GM12878 (cell line): ENCODE results near the gene TSHR. TPM values are rescaled to one million over a fixed set of nuclear protein-coding genes. Genes with fewer than 3 reads are reported as not detected.
A peak's percentile ranks its signal among the peaks of the same experiment; 100 is the strongest.

Experiments used
- ATAC-seq: fragments of 200-7000 bp; cut with Tn5 transposase; 3 replicates; pipeline ENCODE4 v1.9.1; 2020; ENCODE audit warnings: mild to moderate bottlenecking, moderate library complexity
- BruUV-seq: library from RNA; stranded (reverse); fragments of 400-500 nt; replicated peaks from 2 replicates; lab custom pipeline; 2021; lab: Mats Ljungman, UMichigan
- CTCF ChIA-PET: fragments of 300-600 bp; sonication (Branson Sonifier 250); formaldehyde crosslinking; extraction: SDS; loops from one replicate; lab custom pipeline; 2021; ENCODE audit warnings: inconsistent platforms; lab: Yijun Ruan, JAX
- POLR2A ChIA-PET: fragments of 350-600 bp; formaldehyde crosslinking; extraction: SDS; loops from one replicate; lab custom pipeline; 2021; ENCODE audit warnings: inconsistent platforms; lab: Charles Lee
- RAD21 ChIA-PET: fragments of 300-600 bp; sonication (Branson Sonifier 250); formaldehyde crosslinking; loops from one replicate; lab custom pipeline; 2023; ENCODE audit warnings: antibody characterized with exemption; ENCODE audit not compliant: unreplicated experiment; lab: Charles Lee
- SMC1A ChIA-PET: fragments of 300-600 bp; sonication (Branson Sonifier 250); formaldehyde crosslinking; loops from one replicate; lab custom pipeline; 2023; ENCODE audit not compliant: unreplicated experiment, uncharacterized antibody; lab: Charles Lee
- DNase-seq: peaks from one replicate; pipeline ENCODE4 v3.0.0-alpha.2; 2011; ENCODE audit warnings: low read depth, low spot score
- FAIRE-seq: peaks from 3 replicates; lab custom pipeline; 2011; peaks lifted over from hg19 to GRCh38; lab: Jason Lieb, UNC
- H2AFZ ChIP-seq: 2 replicates; pipeline ENCODE4 v1.6.0; 2011; ENCODE audit warnings: low read depth, low read length, control low read depth; ENCODE audit not compliant: control insufficient read depth
- H3K27ac ChIP-seq: 2 replicates; pipeline ENCODE4 v1.5.1; 2011; ENCODE audit warnings: control low read depth; ENCODE audit not compliant: control insufficient read depth, insufficient read depth
- H3K27me3 ChIP-seq, 2 experiments: replicated peaks in 1 of 2; 2 replicates each; pipeline versions ENCODE4 v1.6.0 to v1.6.1; 2011; ENCODE audit warnings: low read length in 1 of 2; ENCODE audit not compliant: control insufficient read depth in 2 of 2, insufficient read depth in 2 of 2
- H3K36me3 ChIP-seq, 2 experiments: 2 replicates each; pipeline ENCODE4 v1.5.1; 2011; ENCODE audit warnings: low read length in 1 of 2; ENCODE audit not compliant: control insufficient read depth in 2 of 2, insufficient read depth in 2 of 2
- H3K4me1 ChIP-seq: 2 replicates; pipeline ENCODE4 v1.6.1; 2011; ENCODE audit warnings: mild to moderate bottlenecking, low read length, moderate library complexity, mixed read lengths; ENCODE audit not compliant: control insufficient read depth, insufficient read depth
- H3K4me2 ChIP-seq: 2 replicates; pipeline ENCODE4 v1.6.0; 2011; ENCODE audit warnings: control low read depth; ENCODE audit not compliant: control insufficient read depth, insufficient read depth
- H3K4me3 ChIP-seq: fragments of 200-600 bp; sonication (generic); 2 replicates; pipeline ENCODE4 v1.5.1; 2016
- H3K79me2 ChIP-seq: 2 replicates; pipeline ENCODE4 v1.6.0; 2011; ENCODE audit warnings: low read length; ENCODE audit not compliant: control insufficient read depth, insufficient read depth
- H3K9ac ChIP-seq: 2 replicates; pipeline ENCODE4 v1.8.0; 2011; ENCODE audit warnings: low read length, control low read depth, mixed read lengths; ENCODE audit not compliant: control insufficient read depth, insufficient read depth
- H3K9me3 ChIP-seq: replicated peaks from 3 replicates; pipeline ENCODE4 v1.5.1; 2011; ENCODE audit warnings: mild to moderate bottlenecking, low read length; ENCODE audit not compliant: control insufficient read depth, insufficient read depth
- H4K20me1 ChIP-seq: 2 replicates; pipeline ENCODE4 v1.6.0; 2011; ENCODE audit not compliant: control insufficient read depth, insufficient read depth
- CREM ChIP-seq: IDR thresholded peaks from 2 replicates; pipeline ENCODE4 v1.6.1; 2014; ENCODE audit warnings: antibody characterized with exemption, low read depth
- HDGF ChIP-seq: fragments of 450-650 bp; IDR thresholded peaks from 2 replicates; pipeline ENCODE4 v1.6.1; 2016; ENCODE audit warnings: antibody characterized with exemption
- MYC ChIP-seq: IDR thresholded peaks from 2 replicates; pipeline ENCODE4 v1.6.1; 2011; ENCODE audit warnings: mild to moderate bottlenecking, low read length, moderate library complexity, inconsistent platforms; ENCODE audit not compliant: insufficient read depth, insufficient replicate concordance, insufficient read length, severe bottlenecking
- in situ Hi-C: fragments of 300-500 bp; cut with MboI; formaldehyde crosslinking; loops from 9 replicates; pipeline ENCODE4 v1.14.3; 2018; ENCODE audit warnings: mixed read lengths
- intact Hi-C: fragments of 100-400 bp; cut with micrococcal nuclease; formaldehyde crosslinking; loops from one replicate; pipeline ENCODE4 v1.14.2; 2022; ENCODE audit not compliant: unreplicated experiment
- polyA plus RNA-seq, 11 experiments: library from polyadenylated mRNA; depleted of rRNA in 4 of 11; unstranded in 6 of 11; stranded (reverse) in 5 of 11; fragments of >200 nt; fragmentation: Nextera tagmentation in 4 of 11; fragmentation: Illumina TruSeq in 1 of 11; extraction: Ambion mirVana in 4 of 11; extraction: Trizol in 1 of 11; gene quantifications; 1 replicate in 1 of 11; 2 replicates in 10 of 11; pipeline versions ENCODE4 v1.2.1 to v1.2.3, GENCODE V29; 2011 to 2016; ENCODE audit warnings: inconsistent platforms in 2 of 11, missing spikeins in 2 of 11, low read depth in 1 of 11
- total RNA-seq, 4 experiments: library from RNA; depleted of rRNA in 3 of 4; stranded (reverse); fragments of >200 nt in 3 of 4; fragmentation: Illumina TruSeq in 1 of 4; extraction: Trizol in 1 of 4; gene quantifications; 2 replicates each; pipeline versions ENCODE4 v1.2.1 to v1.2.3, GENCODE V29; 2013 to 2021
- TF ChIP-seq, protein P1 (sequence below), 3 experiments: IDR thresholded peaks in 2 of 3; conservative IDR thresholded peaks in 1 of 3; 2 replicates each; pipeline ENCODE4 v1.5.1; 2011; ENCODE audit warnings: low read depth in 3 of 3, low read length in 3 of 3, mild to moderate bottlenecking in 3 of 3, control low read depth in 2 of 3, moderate library complexity in 2 of 3, inconsistent platforms in 1 of 3, mixed read lengths in 1 of 3; ENCODE audit not compliant: control insufficient read depth in 2 of 3, insufficient read depth in 1 of 3; ENCODE audit errors: extremely low read depth in 1 of 3
- TF ChIP-seq, protein P2 (sequence below): fragments of 450-650 bp; IDR thresholded peaks from 2 replicates; pipeline ENCODE4 v1.6.1; 2016; ENCODE audit warnings: mild to moderate bottlenecking

The TSHR gene
- total and polyA plus RNA-seq, 10 of the 15 experiments (the other 5 are each of a cell fraction or from before 2014, with no cell fraction given): 0.06 to 0.31 TPM; not detected in 8

DNA sequence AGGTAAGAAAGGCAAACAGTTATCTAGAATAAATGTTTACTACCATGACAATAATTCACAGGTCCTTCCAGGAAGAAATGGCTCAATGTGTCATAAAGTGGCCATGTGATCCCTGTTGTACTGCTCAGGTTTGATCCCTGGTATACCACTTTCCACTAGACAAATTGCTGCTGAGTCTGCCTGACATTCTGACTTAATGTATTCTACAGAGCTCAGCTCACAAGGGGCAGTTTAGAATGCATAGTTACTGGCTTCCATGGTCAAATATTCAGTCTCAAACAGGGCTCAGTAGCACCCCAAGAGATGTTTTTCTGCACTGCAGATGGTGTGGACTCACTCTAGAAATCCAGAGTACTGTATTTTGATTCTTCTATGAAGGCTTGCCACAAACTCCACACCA, 21.8 kb downstream of the TSHR start:
- FAIRE-seq: no peak

More for the DNA sequence above, 21.8 kb downstream of the TSHR start:
- no peaks in the 10 kb centered on the region for H3K4me1 ChIP-seq
- H3K9ac ChIP-seq: no peak overlapping the region
- H2AFZ ChIP-seq: no peak overlapping the region
- no peaks in the 10 kb centered on the region for H3K9me3 ChIP-seq
- H4K20me1 ChIP-seq: no peaks in the 10 kb centered on the region; the same call in 1 of the 2 replicates
- no peak for TF ChIP-seq MYC
- no peak for TF ChIP-seq CREM
- no peak for TF ChIP-seq HDGF
- TF ChIP-seq, protein P1, sequence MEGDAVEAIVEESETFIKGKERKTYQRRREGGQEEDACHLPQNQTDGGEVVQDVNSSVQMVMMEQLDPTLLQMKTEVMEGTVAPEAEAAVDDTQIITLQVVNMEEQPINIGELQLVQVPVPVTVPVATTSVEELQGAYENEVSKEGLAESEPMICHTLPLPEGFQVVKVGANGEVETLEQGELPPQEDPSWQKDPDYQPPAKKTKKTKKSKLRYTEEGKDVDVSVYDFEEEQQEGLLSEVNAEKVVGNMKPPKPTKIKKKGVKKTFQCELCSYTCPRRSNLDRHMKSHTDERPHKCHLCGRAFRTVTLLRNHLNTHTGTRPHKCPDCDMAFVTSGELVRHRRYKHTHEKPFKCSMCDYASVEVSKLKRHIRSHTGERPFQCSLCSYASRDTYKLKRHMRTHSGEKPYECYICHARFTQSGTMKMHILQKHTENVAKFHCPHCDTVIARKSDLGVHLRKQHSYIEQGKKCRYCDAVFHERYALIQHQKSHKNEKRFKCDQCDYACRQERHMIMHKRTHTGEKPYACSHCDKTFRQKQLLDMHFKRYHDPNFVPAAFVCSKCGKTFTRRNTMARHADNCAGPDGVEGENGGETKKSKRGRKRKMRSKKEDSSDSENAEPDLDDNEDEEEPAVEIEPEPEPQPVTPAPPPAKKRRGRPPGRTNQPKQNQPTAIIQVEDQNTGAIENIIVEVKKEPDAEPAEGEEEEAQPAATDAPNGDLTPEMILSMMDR (IDR thresholded peaks at IDR 0.05 in 2 of 3, conservative IDR thresholded peaks at IDR 0.05 in 1 of 3; ENCODE audit: control insufficient read depth in 2 of 3, extremely low read depth in 1 of 3, insufficient read depth in 1 of 3, low read depth in 3 of 3, low read length in 3 of 3): peak in 2 of 3 experiments; percentile 12 to 30; a peak in 1 of 6 replicates
- TF ChIP-seq, protein P2, sequence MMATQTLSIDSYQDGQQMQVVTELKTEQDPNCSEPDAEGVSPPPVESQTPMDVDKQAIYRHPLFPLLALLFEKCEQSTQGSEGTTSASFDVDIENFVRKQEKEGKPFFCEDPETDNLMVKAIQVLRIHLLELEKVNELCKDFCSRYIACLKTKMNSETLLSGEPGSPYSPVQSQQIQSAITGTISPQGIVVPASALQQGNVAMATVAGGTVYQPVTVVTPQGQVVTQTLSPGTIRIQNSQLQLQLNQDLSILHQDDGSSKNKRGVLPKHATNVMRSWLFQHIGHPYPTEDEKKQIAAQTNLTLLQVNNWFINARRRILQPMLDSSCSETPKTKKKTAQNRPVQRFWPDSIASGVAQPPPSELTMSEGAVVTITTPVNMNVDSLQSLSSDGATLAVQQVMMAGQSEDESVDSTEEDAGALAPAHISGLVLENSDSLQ: no peak
- in situ Hi-C loops: no loop called here
- no peak overlapping the region for H3K4me3 ChIP-seq
- H3K27me3 ChIP-seq: peaks cover 2 to 6% of the 10 kb centered on the region in 2 experiments; a peak in 3 of 4 replicates
- intact Hi-C loops: no loop called here
- H3K4me2 ChIP-seq: no peak overlapping the region
- POLR2A ChIA-PET: no interaction called here
- SMC1A ChIA-PET: interaction anchor here (1.3 kb wide), 1 partner anchor 9 kb away, joined by 6 read pairs; no protein-coding TSS in a partner anchor
- DNase-seq (no peak), ATAC-seq (peak; percentile 82)
- no TSS peak for BruUV-seq
- no peaks in the 10 kb centered on the region for H3K79me2 ChIP-seq
- CTCF ChIA-PET: interaction anchor here (0.9 to 15.5 kb wide), 2 partner anchors 10 to 21 kb away, joined by 4 to 132 read pairs; no protein-coding TSS in a partner anchor
- H3K36me3 ChIP-seq: no peaks in the 10 kb centered on the region
- H3K27ac ChIP-seq: no peak overlapping the region
- RAD21 ChIA-PET: interaction anchor here (2.6 kb wide), 1 partner anchor 11 kb away, joined by 9 read pairs; no protein-coding TSS in a partner anchor
